ENCODE results near the gene WDR33. TPM values are rescaled to one million over a fixed set of nuclear protein-coding genes. Genes with fewer than 3 reads are reported as not detected.

The WDR33 gene
- total and polyA plus RNA-seq, 2 of the 13 experiments (the other 11 are each of a cell fraction or from before 2014, with no cell fraction given) = 54.9 to 78.2 TPM

DNA sequence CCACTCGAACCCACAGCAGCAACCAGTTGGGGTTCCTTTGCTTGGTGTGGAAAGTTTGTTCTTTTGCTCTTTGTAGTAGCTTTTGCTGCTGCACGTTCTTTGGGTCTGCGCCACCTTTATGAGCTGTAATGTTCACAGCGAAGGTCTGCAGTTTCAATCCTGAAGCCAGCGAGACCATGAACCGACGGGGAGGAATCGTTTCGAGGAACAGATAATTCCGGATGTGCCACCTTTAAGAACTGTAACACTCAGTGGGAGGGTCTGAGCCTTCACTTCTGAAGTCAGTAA is 150.7 kb downstream of the WDR33 start:
- POLR2A ChIA-PET = no interaction called here

DNA sequence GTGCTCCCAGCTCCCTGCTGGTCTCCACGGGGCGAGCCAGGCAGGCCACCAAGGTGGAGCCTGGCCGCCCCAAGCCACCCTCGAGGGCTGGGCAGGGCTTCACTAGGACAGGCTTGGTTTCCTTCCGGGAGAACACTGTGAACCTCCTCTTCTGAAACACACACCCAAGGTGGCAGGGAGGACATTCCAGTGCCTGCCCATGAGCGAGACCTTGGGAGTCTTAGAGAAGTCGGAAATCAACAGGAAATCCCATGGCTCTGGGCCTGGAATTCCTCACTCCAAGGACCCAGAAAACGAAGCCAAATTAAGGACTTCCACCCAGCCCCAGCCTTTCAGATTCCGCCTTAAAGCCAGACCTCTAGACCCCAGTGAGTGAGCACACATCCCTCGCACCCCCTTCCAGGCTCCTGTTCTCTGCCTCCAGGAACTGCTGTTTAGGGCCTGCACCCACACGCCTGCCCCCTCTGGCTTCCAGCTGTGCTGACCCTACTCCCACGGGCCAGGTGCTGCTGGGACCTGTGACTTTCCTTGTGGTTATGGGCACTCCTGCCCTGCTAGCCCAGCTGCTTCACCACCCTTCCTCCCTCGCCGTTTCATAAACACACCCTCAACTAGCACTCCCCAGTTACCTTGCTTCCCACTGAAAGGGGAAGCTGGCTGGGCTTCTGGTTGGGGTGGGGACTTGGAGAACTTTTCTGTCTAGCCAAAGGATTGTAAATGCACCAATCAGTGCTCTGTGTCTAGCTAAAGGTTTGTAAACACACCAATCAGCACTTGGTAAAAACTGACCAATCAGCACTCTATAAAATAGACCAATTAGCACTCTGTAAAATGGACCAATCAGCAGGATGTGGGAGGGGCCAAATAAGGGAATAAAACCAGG is 151.3 kb downstream of the WDR33 start:
- no peak overlapping the region for H3K4me2 ChIP-seq (ENCODE audit: low read depth, low read length)
- H3K9me3 ChIP-seq (ENCODE audit: low read length) = no peaks in the 10 kb centered on the region
- WGBS (ENCODE audit: low lambda C conversion rate) = 73% methylated on average over 12 of the region's 14 CpGs
- no peak overlapping the region for H3K27ac ChIP-seq (ENCODE audit: extremely low read length, insufficient read depth, low read length)
- H3K27me3 ChIP-seq (ENCODE audit: control insufficient read depth in 1 of 2, insufficient read depth in 2 of 2, low read length in 2 of 2) = peaks cover 2 to 57% of the 10 kb centered on the region in 2 experiments; a peak in 4 of 5 replicates
- DNase-seq (ENCODE audit: low spot score) = no peak
- H4K20me1 ChIP-seq (ENCODE audit: insufficient read depth, low read length) = no peaks in the 10 kb centered on the region
- ATAC-seq = no peak
- no peak overlapping the region for H2AFZ ChIP-seq (ENCODE audit: low read length)
- no peak for FAIRE-seq
- BruUV-seq (replicated peaks) = no TSS peak
- intact Hi-C loops (cut with micrococcal nuclease; ENCODE audit: unreplicated experiment) = no loop called here
- H3K4me3 ChIP-seq (replicated peaks in 1 of 3; ENCODE audit: insufficient read depth in 1 of 3, low read depth in 2 of 3, low read length in 3 of 3) = no peak overlapping the region
- peaks cover 14% of the 10 kb centered on the region for H3K4me1 ChIP-seq (ENCODE audit: insufficient read depth, low read length)
- no peaks in the 10 kb centered on the region for H3K79me2 ChIP-seq (ENCODE audit: insufficient read depth, low read length)
- ChIA-PET POLR2A (no interaction called here), CTCF (ENCODE audit: low intra/inter-chr PET ratio, low total read pairs) (no interaction called here)
- H3K36me3 ChIP-seq (replicated peaks in 1 of 2; ENCODE audit: control insufficient read depth in 1 of 2, insufficient read depth in 2 of 2, low read length in 2 of 2) = no peaks in the 10 kb centered on the region
- in situ Hi-C loops (cut with HindIII; ENCODE audit: extremely low pct_ligation_motif_present, low pct_unique_long_range_greater_than_20kb) = no loop called here
- peak; percentile 48 for TF ChIP-seq NFYC (CRISPR knock-in tag; IDR thresholded peaks at IDR 0.05)
- TF ChIP-seq NFYB (CRISPR knock-in tag; IDR thresholded peaks at IDR 0.05) = peak; percentile 64
- TF ChIP-seq, protein P1, sequence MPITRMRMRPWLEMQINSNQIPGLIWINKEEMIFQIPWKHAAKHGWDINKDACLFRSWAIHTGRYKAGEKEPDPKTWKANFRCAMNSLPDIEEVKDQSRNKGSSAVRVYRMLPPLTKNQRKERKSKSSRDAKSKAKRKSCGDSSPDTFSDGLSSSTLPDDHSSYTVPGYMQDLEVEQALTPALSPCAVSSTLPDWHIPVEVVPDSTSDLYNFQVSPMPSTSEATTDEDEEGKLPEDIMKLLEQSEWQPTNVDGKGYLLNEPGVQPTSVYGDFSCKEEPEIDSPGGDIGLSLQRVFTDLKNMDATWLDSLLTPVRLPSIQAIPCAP (CRISPR knock-in tag; IDR thresholded peaks at IDR 0.05; ENCODE audit: low read depth) = no peak
- TF ChIP-seq MAFK (conservative IDR thresholded peaks at IDR 0.05 in 1 of 2, IDR thresholded peaks at IDR 0.05 in 1 of 2; ENCODE audit: low read length in 2 of 2) = peak; percentile 9 to 20; a peak in 1 of 4 replicates
- H3K9ac ChIP-seq (ENCODE audit: insufficient read depth, low read depth, low read length) = no peak overlapping the region

More for the DNA sequence above, 150.7 kb downstream of the WDR33 start:
- peaks cover 2 to 58% of the 10 kb centered on the region in 2 experiments; a peak in 4 of 5 replicates for H3K27me3 ChIP-seq (ENCODE audit: control insufficient read depth in 1 of 2, insufficient read depth in 2 of 2, low read length in 2 of 2)
- H3K9me3 ChIP-seq (ENCODE audit: low read length) = no peaks in the 10 kb centered on the region
- no TSS peak for BruUV-seq (replicated peaks)
- DNase-seq (ENCODE audit: low spot score) (no peak), ATAC-seq (no peak), FAIRE-seq (no peak)
- no peak overlapping the region for H3K9ac ChIP-seq (ENCODE audit: insufficient read depth, low read depth, low read length)
- H2AFZ ChIP-seq (ENCODE audit: low read length) = no peak overlapping the region
- no peak overlapping the region for H3K4me3 ChIP-seq (replicated peaks in 1 of 3; ENCODE audit: insufficient read depth in 1 of 3, low read depth in 2 of 3, low read length in 3 of 3)
- H3K4me2 ChIP-seq (ENCODE audit: low read depth, low read length) = no peak overlapping the region
- no peaks in the 10 kb centered on the region for H3K36me3 ChIP-seq (replicated peaks in 1 of 2; ENCODE audit: control insufficient read depth in 1 of 2, insufficient read depth in 2 of 2, low read length in 2 of 2)
- no peaks in the 10 kb centered on the region for H4K20me1 ChIP-seq (ENCODE audit: insufficient read depth, low read length)
- no peak overlapping the region for H3K27ac ChIP-seq (ENCODE audit: extremely low read length, insufficient read depth, low read length)
- in situ Hi-C loops (cut with HindIII; ENCODE audit: extremely low pct_ligation_motif_present, low pct_unique_long_range_greater_than_20kb) (no loop called here), intact Hi-C loops (cut with micrococcal nuclease; ENCODE audit: unreplicated experiment) (no loop called here)
- CTCF ChIA-PET (ENCODE audit: low intra/inter-chr PET ratio, low total read pairs) = no interaction called here
- TF ChIP-seq ZEB1 (IDR thresholded peaks at IDR 0.05; ENCODE audit: insufficient replicate concordance, low read depth) = no peak
- no peak for TF ChIP-seq KDM6A (CRISPR knock-in tag; IDR thresholded peaks at IDR 0.05; ENCODE audit: low read depth)
- TF ChIP-seq NFYC (CRISPR knock-in tag; IDR thresholded peaks at IDR 0.05) = 0 out of 2 replicates have a peak, but pooled peaks have one; percentile 3
- peak; percentile 13; the same call in 1 of the 2 replicates for TF ChIP-seq NFYB (CRISPR knock-in tag; IDR thresholded peaks at IDR 0.05)
- 77% methylated on average over 10 of the region's 10 CpGs for WGBS (ENCODE audit: low lambda C conversion rate)
- H3K4me1 ChIP-seq (ENCODE audit: insufficient read depth, low read length) = peaks cover 14% of the 10 kb centered on the region
- H3K79me2 ChIP-seq (ENCODE audit: insufficient read depth, low read length) = no peaks in the 10 kb centered on the region
